Caco-2 (cell line): ENCODE results near the gene CCDC28B. TPM values are rescaled to one million over a fixed set of nuclear protein-coding genes. Genes with fewer than 3 reads are reported as not detected.

ENCODE experiments used
- BruUV-seq: library from RNA; stranded (reverse); fragments of 400-500 nt; replicated peaks from 2 replicates; lab custom pipeline; 2021; lab: Mats Ljungman, UMichigan
- CTCF ChIA-PET: fragments of 300-600 bp; sonication (Branson Sonifier 250); formaldehyde crosslinking; loops from one replicate; lab custom pipeline; 2022; ENCODE audit warnings: antibody characterized with exemption; lab: Charles Lee
- POLR2A ChIA-PET: fragments of 300-600 bp; sonication (Branson Sonifier 250); formaldehyde crosslinking; loops from one replicate; lab custom pipeline; 2022; ENCODE audit warnings: antibody characterized with exemption; lab: Charles Lee
- DNase-seq, 2 experiments: peaks; one replicate each; pipeline versions ENCODE4 v3.0.0 to v3.0.0-alpha.2; 2020 to 2022
- H3K27me3 ChIP-seq: replicated peaks from 2 replicates; pipeline ENCODE4 v1.6.0; 2011; ENCODE audit warnings: low read length; ENCODE audit not compliant: control insufficient read depth, insufficient read depth
- H3K36me3 ChIP-seq: 2 replicates; pipeline ENCODE4 v1.5.1; 2011; ENCODE audit warnings: low read length; ENCODE audit not compliant: control insufficient read depth, insufficient read depth
- H3K4me1 ChIP-seq: fragments of 250-450 bp; sonication (Bioruptor Pico); 2 replicates; pipeline ENCODE4 v1.5.1; 2020; ENCODE audit warnings: mild to moderate bottlenecking
- H3K4me3 ChIP-seq: 2 replicates; pipeline ENCODE4 v1.5.1; 2011; ENCODE audit warnings: low read depth, mild to moderate bottlenecking, control low read depth, low read length
- H3K9me3 ChIP-seq: fragments of 250-450 bp; sonication (Bioruptor Pico); 2 replicates; pipeline ENCODE4 v1.5.1; 2020; ENCODE audit warnings: mild to moderate bottlenecking, moderate library complexity
- H3K27ac Mint-ChIP-seq: one replicate; pipeline ENCODE4 v1.8.0; 2022; ENCODE audit warnings: mixed read lengths; ENCODE audit not compliant: unreplicated experiment
- H3K27me3 Mint-ChIP-seq: one replicate; pipeline ENCODE4 v1.8.0; 2022; ENCODE audit warnings: mixed read lengths; ENCODE audit not compliant: insufficient read depth, unreplicated experiment
- H3K36me3 Mint-ChIP-seq: one replicate; pipeline ENCODE4 v1.8.0; 2022; ENCODE audit warnings: mild to moderate bottlenecking, mixed read lengths; ENCODE audit not compliant: insufficient read depth, unreplicated experiment
- H3K4me1 Mint-ChIP-seq: one replicate; pipeline ENCODE4 v1.8.0; 2022; ENCODE audit warnings: low read depth, mixed read lengths; ENCODE audit not compliant: unreplicated experiment
- H3K4me3 Mint-ChIP-seq: one replicate; pipeline ENCODE4 v1.8.0; 2022; ENCODE audit warnings: mild to moderate bottlenecking, moderate library complexity, mixed read lengths; ENCODE audit not compliant: unreplicated experiment
- H3K9me3 Mint-ChIP-seq: one replicate; pipeline ENCODE4 v1.8.0; 2022; ENCODE audit warnings: mixed read lengths; ENCODE audit not compliant: unreplicated experiment
- CTCF ChIP-seq, 2 experiments: fragments of 200-600 bp in 1 of 2; IDR thresholded peaks; 1 replicate in 1 of 2; 2 replicates in 1 of 2; pipeline versions ENCODE4 v1.5.1 to v1.8.0; 2011 to 2022; ENCODE audit warnings: antibody characterized with exemption in 1 of 2, control low read depth in 1 of 2, inconsistent platforms in 1 of 2, low read depth in 1 of 2, low read length in 1 of 2, mild to moderate bottlenecking in 1 of 2, moderate library complexity in 1 of 2; ENCODE audit not compliant: insufficient read depth in 1 of 2, severe bottlenecking in 1 of 2, unreplicated experiment in 1 of 2
- intact Hi-C: fragments of 100-400 bp; cut with micrococcal nuclease; formaldehyde crosslinking; loops from one replicate; pipeline ENCODE4 v1.10.0; 2022; ENCODE audit not compliant: unreplicated experiment
- total RNA-seq: library from RNA; stranded (reverse); gene quantifications from 2 replicates; pipeline ENCODE4 v1.2.3, GENCODE V29; 2022

The CCDC28B gene
- total RNA-seq, 1 experiment from 2014 or later: 3.9 TPM

GRCh38 chr1:32231843-32232432 is 31.5 kb downstream of the CCDC28B start:
- Histone ChIP-seq H3K4me1 (no peaks in the 10 kb centered on the region), H3K27me3 (no peaks in the 10 kb centered on the region), H3K4me3 (no peak overlapping the region), H3K36me3 (peaks cover 1% of the 10 kb centered on the region; the same call in 1 of the 2 replicates), H3K9me3 (no peaks in the 10 kb centered on the region)
- Mint-ChIP-seq H3K9me3 (no peaks in the 10 kb centered on the region), H3K36me3 (peaks cover 29% of the 10 kb centered on the region), H3K4me3 (no peak overlapping the region), H3K27ac (no peak overlapping the region), H3K27me3 (no peaks in the 10 kb centered on the region), H3K4me1 (no peaks in the 10 kb centered on the region)
- DNase-seq: no peak
- POLR2A ChIA-PET: no interaction called here
- no TSS peak for BruUV-seq
- intact Hi-C loops: no loop called here
- TF ChIP-seq CTCF (IDR thresholded peaks at IDR 0.05; ENCODE audit: insufficient read depth in 1 of 2, low read depth in 1 of 2, low read length in 1 of 2, severe bottlenecking in 1 of 2, unreplicated experiment in 1 of 2): no peak
- CTCF ChIA-PET: interaction anchor here (0.5 kb wide), 2 partner anchors 26 to 78 kb away, joined by 3 to 4 read pairs; no protein-coding TSS in a partner anchor

- Mint-ChIP-seq H3K27me3 (no peaks in the 10 kb centered on the region), H3K4me1 (no peaks in the 10 kb centered on the region), H3K4me3 (no peak overlapping the region), H3K9me3 (no peaks in the 10 kb centered on the region), H3K36me3 (peaks cover 23% of the 10 kb centered on the region), H3K27ac (no peak overlapping the region)
- no TSS peak for BruUV-seq
- ChIA-PET POLR2A (interaction anchor here (0.6 kb wide), 1 partner anchor 79 kb away, joined by 5 read pairs; no protein-coding TSS in a partner anchor), CTCF (no interaction called here)
- Histone ChIP-seq H3K9me3 (no peaks in the 10 kb centered on the region), H3K4me1 (no peaks in the 10 kb centered on the region), H3K36me3 (peaks cover 1% of the 10 kb centered on the region; the same call in 1 of the 2 replicates), H3K4me3 (no peak overlapping the region), H3K27me3 (no peaks in the 10 kb centered on the region)
- DNase-seq: no peak
- intact Hi-C loops: no loop called here
- no peak for TF ChIP-seq CTCF (IDR thresholded peaks at IDR 0.05; ENCODE audit: insufficient read depth in 1 of 2, low read depth in 1 of 2, low read length in 1 of 2, severe bottlenecking in 1 of 2, unreplicated experiment in 1 of 2)
Measured at GRCh38 chr1:32232558-32233304, 32.3 kb downstream of the CCDC28B start.

GRCh38 chr1:32234792-32235191 is 34.4 kb downstream of the CCDC28B start:
- no peaks in the 10 kb centered on the region for H3K27me3 ChIP-seq
- no peaks in the 10 kb centered on the region for H3K4me1 ChIP-seq
- H3K4me3 ChIP-seq: no peak overlapping the region
- H3K9me3 ChIP-seq: no peaks in the 10 kb centered on the region
- Mint-ChIP-seq H3K36me3 (peaks cover 8% of the 10 kb centered on the region), H3K27me3 (no peaks in the 10 kb centered on the region), H3K4me1 (no peaks in the 10 kb centered on the region), H3K4me3 (no peak overlapping the region), H3K9me3 (no peaks in the 10 kb centered on the region), H3K27ac (no peak overlapping the region)
- CTCF ChIA-PET: no interaction called here
- POLR2A ChIA-PET: interaction anchor here (1.1 kb wide), 1 partner anchor 101 kb away, joined by 3 read pairs; the partner anchor contains the start of gene MARCKSL1
- no peaks in the 10 kb centered on the region for H3K36me3 ChIP-seq
- intact Hi-C loops: no loop called here
- TF ChIP-seq CTCF (IDR thresholded peaks at IDR 0.05; ENCODE audit: insufficient read depth in 1 of 2, low read depth in 1 of 2, low read length in 1 of 2, severe bottlenecking in 1 of 2, unreplicated experiment in 1 of 2): no peak
- DNase-seq: no peak
- no TSS peak for BruUV-seq
